PFSK-1 (cell line): ENCODE data around the gene KIT.

Source experiments
- POLR2AphosphoS5 ChIP-seq: IDR thresholded peaks from 2 replicates; pipeline ENCODE4 v1.6.1; 2012; ENCODE audit warnings: low read depth, mild to moderate bottlenecking, control low read depth, low read length, moderate library complexity
- REST ChIP-seq, 2 experiments: IDR thresholded peaks; 2 replicates each; pipeline versions ENCODE4 v1.6.1 to v1.8.0; 2011 to 2012; ENCODE audit warnings: low read depth in 2 of 2, low read length in 2 of 2, control low read depth in 1 of 2, inconsistent platforms in 1 of 2, mild to moderate bottlenecking in 1 of 2, moderate library complexity in 1 of 2; ENCODE audit not compliant: insufficient read depth in 1 of 2
- SIN3A ChIP-seq: IDR thresholded peaks from 2 replicates; pipeline ENCODE4 v1.6.1; 2012; ENCODE audit warnings: mild to moderate bottlenecking, low read length, moderate library complexity, borderline replicate concordance; ENCODE audit not compliant: insufficient read depth
- TAF1 ChIP-seq: IDR thresholded peaks from 2 replicates; pipeline ENCODE4 v1.6.1; 2012; ENCODE audit warnings: low read length, control low read depth, borderline replicate concordance; ENCODE audit not compliant: insufficient read depth

- no peak for TF ChIP-seq POLR2AphosphoS5
- no peak for TF ChIP-seq REST (IDR thresholded peaks at IDR 0.05; ENCODE audit: insufficient read depth in 1 of 2, low read depth in 2 of 2, low read length in 2 of 2)
- no peak for TF ChIP-seq TAF1
- TF ChIP-seq SIN3A: no peak
These were observed 22.4 kb upstream of the KIT start for GRCh38 chr4:54635318-54635717.
